GM13977 (cell line): Measurements from ENCODE around the gene KCNK13.

Experiments
- DNase-seq: peaks from one replicate; pipeline ENCODE4 v3.0.0; 2012; ENCODE audit warnings: low spot score
- CTCF ChIP-seq: IDR thresholded peaks from 2 replicates; pipeline ENCODE4 v1.5.1; 2012; ENCODE audit warnings: mild to moderate bottlenecking, control low read depth; ENCODE audit not compliant: insufficient read depth; ENCODE audit errors: extremely low read depth, missing control alignments
- in situ Hi-C: fragments of 300-500 bp; cut with MboI; formaldehyde crosslinking; loops from one replicate; pipeline ENCODE4 v1.12.0; 2022; ENCODE audit warnings: low sequenced_read_pairs, low pct_unique_long_range_greater_than_20kb, mixed read lengths, inconsistent platforms; ENCODE audit not compliant: unreplicated experiment

KCNK13 gene

GRCh38 chr14:90034156-90034555, 27.6 kb upstream of the KCNK13 start:
- in situ Hi-C loops, result no loop called here
- DNase-seq, result no peak
- no peak for TF ChIP-seq CTCF

GRCh38 chr14:90034835-90035525, 26.8 kb upstream of the KCNK13 start:
- DNase-seq, result no peak
- TF ChIP-seq CTCF, result no peak
- in situ Hi-C loops, result no loop called here

GRCh38 chr14:90039253-90040010, 22.4 kb upstream of the KCNK13 start:
- no peak for DNase-seq
- in situ Hi-C loops, result no loop called here
- TF ChIP-seq CTCF, result no peak

GRCh38 chr14:90040411-90040810, 21.4 kb upstream of the KCNK13 start:
- in situ Hi-C loops, result no loop called here
- no peak for TF ChIP-seq CTCF
- no peak for DNase-seq

- DNase-seq, result no peak
- no peak for TF ChIP-seq CTCF
- in situ Hi-C loops, result no loop called here
Measured at GRCh38 chr14:90042496-90043252, 19.1 kb upstream of the KCNK13 start.

GRCh38 chr14:90045616-90046015, 16.2 kb upstream of the KCNK13 start:
- no peak for TF ChIP-seq CTCF
- DNase-seq, result no peak
- in situ Hi-C loops, result no loop called here
